PC-3 (cell line): Measurements from ENCODE around the gene AFF1. TPM values are rescaled to one million over a fixed set of nuclear protein-coding genes. Genes with fewer than 3 reads are reported as not detected.

Source experiments
- ATAC-seq: fragments of 200-7000 bp; cut with Tn5 transposase; 2 replicates; pipeline ENCODE4 v1.9.1; 2020; ENCODE audit warnings: mild to moderate bottlenecking, moderate library complexity
- BruUV-seq: library from RNA; stranded (reverse); fragments of 400-500 nt; replicated peaks from 2 replicates; lab custom pipeline; 2021; lab: Mats Ljungman, UMichigan
- CTCF ChIA-PET: fragments of 300-600 bp; sonication (Branson Sonifier 250); formaldehyde crosslinking; loops from one replicate; lab custom pipeline; 2022; ENCODE audit warnings: antibody characterized with exemption; lab: Charles Lee
- POLR2A ChIA-PET: fragments of 300-600 bp; sonication (Branson Sonifier 250); formaldehyde crosslinking; loops from one replicate; lab custom pipeline; 2022; ENCODE audit warnings: antibody characterized with exemption; ENCODE audit not compliant: unreplicated experiment; lab: Charles Lee
- DNase-seq: peaks from one replicate; pipeline ENCODE4 v3.0.0-alpha.2; 2015
- H2AFZ ChIP-seq: fragments of 300-600 bp; sonication (generic); 2 replicates; pipeline ENCODE4 v1.6.0; 2016; ENCODE audit warnings: antibody characterized with exemption, low read length
- H3F3A ChIP-seq: fragments of 300-600 bp; sonication (generic); one replicate; pipeline ENCODE4 v1.6.0; 2017; ENCODE audit warnings: antibody characterized with exemption, low read length, control low read depth, mild to moderate bottlenecking; ENCODE audit not compliant: unreplicated experiment
- H3K27ac ChIP-seq: fragments of 300-600 bp; sonication (generic); 2 replicates; pipeline ENCODE4 v1.5.1; 2016; ENCODE audit warnings: mild to moderate bottlenecking, low read length
- H3K27me3 ChIP-seq: fragments of 300-600 bp; sonication (generic); 2 replicates; pipeline ENCODE4 v1.6.1; 2016; ENCODE audit warnings: low read length, mixed read lengths
- H3K36me3 ChIP-seq: fragments of 300-600 bp; sonication (generic); 2 replicates; pipeline ENCODE4 v1.6.1; 2016; ENCODE audit warnings: low read depth, mixed run types, low read length, mixed read lengths
- H3K4me1 ChIP-seq: fragments of 300-600 bp; sonication (generic); 2 replicates; pipeline ENCODE4 v1.5.1; 2016; ENCODE audit warnings: low read length; ENCODE audit not compliant: insufficient read depth
- H3K4me2 ChIP-seq: fragments of 300-600 bp; sonication (generic); 2 replicates; pipeline ENCODE4 v1.6.0; 2016; ENCODE audit warnings: low read length
- H3K4me3 ChIP-seq: fragments of 300-600 bp; sonication (generic); 2 replicates; pipeline ENCODE4 v1.5.1; 2016; ENCODE audit warnings: mild to moderate bottlenecking, low read length, mixed read lengths
- H3K79me2 ChIP-seq: fragments of 300-600 bp; sonication (generic); 2 replicates; pipeline ENCODE4 v1.6.1; 2017; ENCODE audit warnings: low read length, mixed read lengths
- H3K9ac ChIP-seq: fragments of 300-600 bp; sonication (generic); 2 replicates; pipeline ENCODE4 v1.6.0; 2016; ENCODE audit warnings: mild to moderate bottlenecking, low read length
- H3K9me2 ChIP-seq: fragments of 300-600 bp; sonication (generic); replicated peaks from 2 replicates; pipeline ENCODE4 v1.6.1; 2016; ENCODE audit warnings: mixed run types, low read length, mixed read lengths
- H3K9me3 ChIP-seq: fragments of 300-600 bp; sonication (generic); 2 replicates; pipeline ENCODE4 v1.6.1; 2016; ENCODE audit warnings: low read length, mixed read lengths
- H4K20me1 ChIP-seq: fragments of 300-600 bp; sonication (generic); 2 replicates; pipeline ENCODE4 v1.6.1; 2016; ENCODE audit warnings: low read length, mixed read lengths
- CTCF ChIP-seq: fragments of 300-600 bp; sonication (generic); conservative IDR thresholded peaks from 2 replicates; pipeline ENCODE4 v1.5.1; 2017; ENCODE audit warnings: antibody characterized with exemption, low read depth, mild to moderate bottlenecking, low read length
- EZH2 ChIP-seq: fragments of 300-600 bp; sonication (generic); IDR thresholded peaks from one replicate; pipeline ENCODE4 v1.6.1; 2017; ENCODE audit warnings: antibody characterized with exemption, mild to moderate bottlenecking, low read length; ENCODE audit not compliant: unreplicated experiment
- EZH2phosphoT487 ChIP-seq: fragments of 300-600 bp; sonication (generic); IDR thresholded peaks from 2 replicates; pipeline ENCODE4 v1.6.1; 2018; ENCODE audit warnings: mild to moderate bottlenecking, antibody characterized with exemption, low read length, borderline replicate concordance
- intact Hi-C: fragments of 100-400 bp; cut with micrococcal nuclease; formaldehyde crosslinking; loops from 2 replicates; pipeline ENCODE4 v1.9.0; 2023
- total RNA-seq: library from RNA; depleted of rRNA; stranded (reverse); fragments of >200 nt; gene quantifications from 2 replicates; pipeline ENCODE4 v1.2.3, GENCODE V29; 2014

AFF1 gene
- total RNA-seq, 1 experiment from 2014 or later: 8.1 TPM

- TF ChIP-seq EZH2phosphoT487: no peak
- TF ChIP-seq EZH2: no peak
- TF ChIP-seq CTCF: no peak
- Histone ChIP-seq H3F3A (no peaks in the 10 kb centered on the region), H4K20me1 (no peaks in the 10 kb centered on the region), H3K9me3 (no peaks in the 10 kb centered on the region), H3K79me2 (peaks cover 68% of the 10 kb centered on the region), H3K27ac (no peak overlapping the region), H3K4me3 (no peak overlapping the region), H3K9ac (no peak overlapping the region), H3K27me3 (no peaks in the 10 kb centered on the region), H2AFZ (no peak overlapping the region), H3K4me1 (peaks cover 36% of the 10 kb centered on the region), H3K9me2 (no peaks in the 10 kb centered on the region), H3K4me2 (no peak overlapping the region), H3K36me3 (no peaks in the 10 kb centered on the region)
- ChIA-PET CTCF (no interaction called here), POLR2A (no interaction called here)
- ATAC-seq: no peak
- no TSS peak for BruUV-seq
- no peak for DNase-seq
- intact Hi-C loops: no loop called here
Measured at GRCh38 chr4:86940920-86941460, 6.2 kb downstream of the AFF1 start.

GRCh38 chr4:86942185-86942666, 7.4 kb downstream of the AFF1 start:
- Histone ChIP-seq H3F3A (no peaks in the 10 kb centered on the region), H3K79me2 (peaks cover 59% of the 10 kb centered on the region), H3K9ac (no peak overlapping the region), H3K4me2 (peak overlapping the region; percentile 64), H2AFZ (no peak overlapping the region), H3K4me3 (no peak overlapping the region), H3K9me3 (no peaks in the 10 kb centered on the region), H3K4me1 (peaks cover 30% of the 10 kb centered on the region), H4K20me1 (no peaks in the 10 kb centered on the region), H3K9me2 (no peaks in the 10 kb centered on the region), H3K36me3 (no peaks in the 10 kb centered on the region), H3K27ac (peak overlapping the region; percentile 24), H3K27me3 (no peaks in the 10 kb centered on the region)
- intact Hi-C loops: loop anchor here (1.0 kb wide), 1 partner anchor 35 kb away; no protein-coding TSS in a partner anchor
- ATAC-seq (peak; percentile 79), DNase-seq (peak; percentile 54)
- ChIA-PET POLR2A (no interaction called here), CTCF (no interaction called here)
- no TSS peak for BruUV-seq
- TF ChIP-seq EZH2 (no peak), CTCF (no peak), EZH2phosphoT487 (no peak)
